Stimulated activated CD8-positive, alpha-beta memory T cell treated with anti-CD3 and anti-CD28 coated beads, Interleukin-2, amount 100 ng/mL, for 1 hour (primary cell): ENCODE results near the gene RBM24.
"Not testable (repeated sequence)": the region's sequence is repeated elsewhere in the genome, so short reads cannot be mapped to it uniquely, and the experiment has no call there.

Experiments
- DNase-seq, 2 donors: peaks; one replicate each; pipeline ENCODE4 v3.0.0-alpha.2; 2020; ENCODE audit warnings: low read depth in 2 of 2

Gene RBM24

DNA sequence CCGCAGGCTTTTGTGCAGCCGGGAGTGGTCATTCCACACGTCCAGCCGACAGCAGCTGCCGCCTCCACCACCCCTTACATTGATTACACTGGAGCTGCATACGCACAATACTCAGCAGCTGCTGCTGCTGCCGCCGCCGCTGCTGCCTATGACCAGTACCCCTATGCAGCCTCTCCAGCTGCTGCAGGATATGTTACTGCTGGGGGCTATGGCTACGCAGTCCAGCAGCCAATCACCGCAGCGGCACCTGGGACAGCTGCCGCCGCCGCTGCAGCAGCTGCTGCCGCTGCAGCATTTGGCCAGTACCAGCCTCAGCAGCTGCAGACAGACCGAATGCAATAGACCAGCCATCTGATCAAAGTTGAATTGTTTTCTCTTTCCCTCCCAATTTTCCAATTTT is 10.6 kb downstream of the RBM24 start:
- no peak for DNase-seq

DNA sequence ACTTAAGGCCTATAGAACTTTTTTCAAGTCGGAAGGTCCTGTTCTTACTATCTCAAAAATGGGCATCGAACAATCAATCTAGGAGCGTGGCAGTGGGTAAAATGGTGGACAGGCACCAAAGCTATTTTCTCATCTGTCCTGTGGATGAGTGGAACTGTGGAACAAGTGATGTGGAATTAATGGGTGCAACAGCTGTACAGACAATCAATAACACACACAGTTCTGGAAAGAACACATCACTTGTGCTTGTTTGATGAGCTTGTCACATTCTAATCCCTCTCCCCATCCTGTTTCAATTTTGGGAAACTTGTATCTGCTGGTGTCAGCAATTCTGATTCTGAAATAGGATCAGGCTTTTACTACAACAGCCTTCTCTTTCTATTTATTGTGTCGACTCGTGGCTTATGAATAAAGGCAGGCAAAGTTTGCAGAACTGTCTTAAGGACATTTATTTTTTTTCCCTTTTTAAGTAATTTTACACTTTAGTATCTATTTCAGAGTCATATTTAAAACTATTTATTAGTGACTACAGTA is 11.5 kb downstream of the RBM24 start:
- DNase-seq = no peak

- no peak for DNase-seq
Observed at GRCh38 chr6:17293395-17293794, 12.2 kb downstream of the RBM24 start.

GRCh38 chr6:17297271-17298080 is 16.3 kb downstream of the RBM24 start:
- no peak for DNase-seq

- DNase-seq = no peak
Observed at GRCh38 chr6:17298257-17298656, 17.1 kb downstream of the RBM24 start.

GRCh38 chr6:17299222-17299621 is 18.1 kb downstream of the RBM24 start:
- DNase-seq = no peak

DNA sequence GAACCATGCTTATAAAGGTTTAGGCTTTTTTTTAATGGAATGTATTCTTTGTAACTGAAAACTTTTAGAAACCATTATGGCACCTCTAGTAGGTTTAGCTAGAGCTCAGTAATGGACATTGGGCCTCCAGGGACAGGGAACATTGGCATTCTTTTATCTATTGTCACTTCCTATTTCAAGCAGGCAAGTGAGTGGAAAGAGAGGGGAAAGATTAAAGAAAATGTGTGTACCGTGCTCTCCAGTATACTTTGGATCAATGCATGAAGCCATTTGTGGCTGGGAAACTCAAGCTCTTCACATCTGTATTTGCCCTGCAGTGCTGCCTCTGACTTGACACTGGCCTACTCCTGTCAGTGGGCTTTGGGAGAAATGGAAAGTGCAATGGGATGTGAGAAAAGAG is 18.6 kb downstream of the RBM24 start:
- DNase-seq = no peak

- DNase-seq = no peak
Observed at GRCh38 chr6:17300637-17301036, 19.5 kb downstream of the RBM24 start.

DNA sequence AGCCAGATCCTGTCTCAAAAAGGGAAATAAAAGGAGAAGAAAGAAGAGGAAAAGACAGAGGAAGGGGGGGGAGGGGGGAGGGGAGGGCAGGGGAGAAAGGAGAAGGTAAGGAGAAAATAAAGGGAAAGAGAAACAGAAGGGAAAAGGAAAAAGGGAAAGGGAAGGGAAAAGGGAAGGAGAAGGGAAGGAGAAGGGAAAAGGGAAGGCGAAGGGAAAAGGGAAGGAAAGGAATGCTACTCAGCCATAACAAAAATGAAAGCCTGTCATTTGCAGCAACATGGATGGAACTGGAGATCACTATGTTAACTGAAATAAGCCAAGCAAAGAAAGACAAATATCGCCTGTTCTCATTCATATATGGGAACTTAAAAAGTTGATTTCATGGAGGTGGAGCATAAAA is 22.3 kb downstream of the RBM24 start:
- DNase-seq = no peak

GRCh38 chr6:17305219-17306001 is 24.2 kb downstream of the RBM24 start:
- no peak for DNase-seq

DNA sequence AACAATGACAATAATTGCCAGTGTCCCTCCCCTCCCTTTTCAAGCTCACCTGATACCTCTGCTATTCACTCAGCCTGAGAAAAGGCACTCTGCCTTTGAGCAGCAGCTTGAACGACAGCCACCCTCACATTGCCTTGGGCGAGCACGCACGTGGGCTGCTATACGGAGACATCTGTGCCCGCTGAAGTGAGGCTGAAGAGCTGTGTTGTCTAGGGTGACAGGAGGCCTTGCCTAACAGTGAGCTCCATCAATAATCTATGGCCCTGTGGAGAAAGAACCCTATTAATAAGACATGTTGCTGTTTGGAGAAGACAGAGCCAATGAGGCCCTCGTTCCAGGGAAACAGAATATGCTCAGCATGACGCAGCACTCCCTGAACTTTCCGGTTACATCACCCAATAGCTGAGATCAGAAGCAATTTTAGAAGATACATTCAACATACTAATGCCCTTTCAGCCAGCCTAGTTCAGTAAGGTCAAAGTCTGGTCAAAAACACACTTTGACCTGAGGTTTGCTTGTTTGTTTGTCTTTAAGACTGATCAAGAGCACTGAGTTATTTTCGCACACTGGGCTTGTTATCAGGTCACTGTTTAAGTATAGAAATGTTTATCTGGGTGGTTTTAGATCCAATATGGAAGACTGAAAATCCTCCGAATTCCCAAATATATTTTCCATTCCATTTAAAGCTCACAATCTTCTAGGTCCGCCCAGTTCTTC is 30.6 kb downstream of the RBM24 start:
- DNase-seq = no peak

DNA sequence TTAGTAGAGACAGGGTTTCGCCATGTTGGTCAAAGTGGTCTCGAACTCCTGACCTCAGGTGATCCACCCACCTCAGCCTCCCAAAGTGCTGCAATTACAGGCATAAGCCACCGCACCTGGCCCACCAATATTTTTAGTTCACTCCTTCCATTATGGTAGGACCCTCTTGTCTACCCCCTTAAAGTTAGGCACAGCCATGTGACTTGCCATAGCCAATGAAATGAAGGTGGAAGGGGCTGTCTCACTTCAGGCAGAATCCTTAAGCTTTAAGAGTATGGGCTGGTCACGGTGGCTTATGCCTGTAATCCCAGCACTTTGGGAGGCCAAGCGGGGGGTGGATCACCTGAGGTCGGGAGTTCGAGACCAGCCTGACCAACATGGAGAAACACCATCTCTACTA is 32.1 kb downstream of the RBM24 start:
- DNase-seq = not testable (repeated sequence)

- DNase-seq = no peak
Observed at GRCh38 chr6:17313971-17314370, 32.8 kb downstream of the RBM24 start.

- no peak for DNase-seq
Observed at GRCh38 chr6:17315262-17315661, 34.1 kb downstream of the RBM24 start.

- DNase-seq = no peak
Observed at GRCh38 chr6:17318435-17319165, 37.4 kb downstream of the RBM24 start.

- not testable (repeated sequence) for DNase-seq
Observed at GRCh38 chr6:17320266-17320665, 39.1 kb downstream of the RBM24 start.

GRCh38 chr6:17331238-17331637 is 50.1 kb downstream of the RBM24 start:
- DNase-seq = no peak

DNA sequence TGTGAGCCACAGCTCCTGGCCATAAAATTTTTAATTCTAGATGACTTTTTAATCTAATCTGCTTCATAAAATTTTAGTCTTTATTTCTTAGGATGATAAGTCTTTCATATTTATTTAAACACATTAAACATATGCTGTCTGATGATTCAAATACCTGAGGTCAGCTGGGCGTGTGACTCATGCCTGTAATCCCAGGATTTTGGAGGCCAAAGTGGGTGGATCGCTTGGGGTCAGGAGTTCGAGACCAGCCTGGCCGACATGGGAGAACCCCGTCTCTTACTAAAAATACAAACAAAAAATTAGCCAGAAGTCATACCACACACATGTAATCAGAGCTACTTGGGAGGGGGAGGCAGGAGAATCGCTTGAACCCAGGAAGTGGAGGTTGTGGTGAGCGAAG is 53.1 kb downstream of the RBM24 start:
- DNase-seq = no peak

GRCh38 chr6:17336425-17336824 is 55.3 kb downstream of the RBM24 start:
- no peak for DNase-seq

DNA sequence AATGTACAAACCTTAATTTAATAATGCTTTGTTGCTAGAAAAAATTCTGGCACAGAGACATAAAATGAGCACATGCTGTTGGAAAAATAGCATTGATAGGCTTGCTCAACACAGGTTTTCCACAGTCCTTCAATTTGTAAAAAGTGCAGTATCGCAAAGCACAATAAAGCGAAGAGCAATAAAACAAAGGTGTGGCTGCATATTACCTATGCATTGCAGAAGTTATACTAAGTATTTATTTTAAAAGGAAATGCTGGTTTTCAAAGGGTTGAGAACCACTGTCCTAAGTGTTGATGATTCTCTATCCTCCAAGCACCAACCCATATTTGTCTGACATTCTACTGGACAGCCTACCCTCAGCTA is 58.1 kb downstream of the RBM24 start:
- no peak for DNase-seq

DNA sequence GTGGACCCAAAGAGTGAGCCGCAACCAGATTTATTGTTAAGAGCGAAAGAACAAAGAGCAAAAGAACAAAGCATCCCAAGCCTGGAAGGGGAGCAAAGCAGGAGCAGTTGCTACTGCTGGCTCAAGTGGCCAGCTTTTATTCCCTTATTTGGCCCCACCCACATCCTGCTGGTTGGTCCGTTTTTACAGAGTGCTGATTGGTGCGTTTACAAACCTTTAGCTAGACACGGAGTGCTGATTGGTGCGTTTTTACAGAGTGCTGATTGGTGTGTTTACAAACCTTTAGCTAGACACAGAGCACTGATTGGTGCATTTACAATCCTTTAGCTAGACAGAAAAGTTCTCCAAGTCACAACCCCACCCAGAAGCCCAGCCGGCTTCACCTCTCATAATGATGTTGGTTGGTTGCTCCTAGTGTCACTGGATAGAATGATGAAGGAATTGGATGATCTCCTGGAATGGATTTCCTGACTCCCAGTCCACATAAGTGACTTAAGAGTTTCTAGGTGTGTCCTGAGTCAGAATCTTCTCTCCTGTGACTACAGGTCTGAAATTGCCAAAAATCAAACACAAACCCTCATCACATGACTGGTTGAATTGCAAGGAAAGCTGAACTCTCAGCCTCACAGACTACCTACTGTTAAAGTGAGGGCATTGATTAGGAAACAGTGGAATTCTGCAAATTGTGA is 60.1 kb downstream of the RBM24 start:
- DNase-seq = no peak
